NCI-H1694 (cell line): ENCODE data around the gene HDAC10.
A peak's percentile ranks its signal among the peaks of the same experiment; 100 is the strongest.

Experiments used
- DNase-seq: peaks from one replicate; lab custom pipeline; 2025; lab: John Stamatoyannopoulos, UW

The HDAC10 gene

DNA sequence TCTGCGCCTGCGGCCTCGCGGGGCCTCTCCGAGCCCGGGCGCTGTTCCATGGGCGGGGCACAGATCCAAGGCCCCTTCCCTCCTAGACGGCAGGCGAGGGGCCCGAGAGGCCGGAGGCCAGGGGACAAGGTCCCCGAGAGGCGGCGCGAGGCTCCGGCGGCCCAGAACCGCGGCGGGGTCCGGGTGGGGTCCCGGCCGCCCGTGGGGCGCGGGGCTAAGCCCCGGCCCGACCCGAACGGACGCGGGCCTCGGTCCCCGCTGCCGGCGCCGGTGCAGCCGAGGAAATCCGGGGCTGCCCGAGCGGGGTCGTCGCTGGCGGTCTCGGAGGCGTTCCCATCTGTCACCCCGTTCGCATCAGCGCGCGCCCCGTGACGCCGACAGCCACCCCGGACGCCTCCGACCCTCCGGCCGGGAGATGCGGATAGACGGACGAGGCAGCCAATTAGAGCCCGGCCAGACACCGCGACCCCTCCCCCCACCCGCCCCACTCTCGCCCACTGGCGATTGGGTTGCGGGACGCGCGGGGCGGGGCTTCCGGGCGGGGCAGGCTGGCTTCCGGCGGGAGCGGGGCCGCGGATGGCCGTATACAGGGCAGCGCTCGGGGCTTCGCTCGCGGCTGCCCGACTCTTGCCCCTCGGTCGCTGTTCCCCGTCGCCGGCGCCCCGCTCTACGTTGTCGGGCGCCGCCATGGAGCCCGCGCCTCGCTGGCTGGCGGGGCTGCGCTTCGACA, 50.4 kb downstream of the HDAC10 start, which contains the start of gene SELENOO:
TSS of gene SELENOO (plus strand) at position 551 of the 730 bp plus-strand sequence. CDS start at position 577, 26 bp downstream.
- peak; percentile 83 for DNase-seq

DNA sequence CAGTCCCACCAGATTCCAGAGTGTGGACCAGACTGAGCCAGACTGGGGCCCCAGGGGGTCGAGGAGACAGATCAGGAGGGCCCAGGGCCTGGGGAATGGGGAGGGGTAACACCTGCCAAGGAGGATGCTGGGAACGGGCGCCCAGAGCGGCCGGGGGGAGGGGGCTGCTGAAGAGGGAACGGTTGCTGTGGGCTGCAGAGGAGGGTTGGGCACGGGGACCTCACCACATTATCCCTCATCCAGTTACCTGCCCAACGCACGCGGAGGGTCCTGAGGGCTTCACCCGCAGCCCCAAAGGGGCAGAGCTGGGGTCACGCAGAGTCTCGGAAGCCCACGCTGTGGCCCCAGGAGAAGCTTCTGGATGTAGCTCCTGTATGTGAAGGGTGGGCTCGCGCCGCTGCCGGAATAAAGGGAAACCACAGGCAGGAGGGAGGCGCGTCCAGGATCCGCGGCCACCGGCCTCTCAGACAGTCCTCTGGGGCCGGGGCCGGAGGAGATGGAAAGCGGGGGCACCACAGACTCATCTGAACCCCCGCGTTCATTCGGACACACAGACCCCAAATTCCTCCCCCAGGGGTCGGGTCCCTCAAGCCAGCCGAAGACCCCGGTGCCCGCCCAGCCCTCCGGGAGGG, 51.1 kb downstream of the HDAC10 start:
- no peak for DNase-seq

DNA sequence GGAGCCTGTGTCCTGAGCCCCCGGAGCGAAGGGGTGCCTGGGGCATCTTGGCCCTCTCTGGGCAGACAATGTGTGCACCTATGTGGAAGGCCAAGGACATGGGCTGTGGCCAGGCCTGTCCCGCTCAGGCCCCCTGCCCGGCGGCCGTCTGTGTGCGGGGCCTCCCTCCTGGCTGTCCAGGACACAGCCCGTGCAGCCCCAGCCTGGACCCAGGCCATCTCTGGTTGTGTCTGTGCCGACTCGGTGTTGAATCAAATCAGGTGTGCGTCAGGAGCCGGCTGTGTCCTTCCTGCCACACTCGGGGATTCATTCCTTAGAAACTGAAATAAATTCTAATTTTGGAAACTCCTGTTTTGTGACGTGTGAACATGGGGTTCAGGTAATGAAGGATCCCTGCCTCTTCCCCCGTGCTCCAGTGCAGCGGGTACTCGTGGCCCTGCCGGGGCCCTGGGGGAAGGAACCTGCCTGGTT, 51.8 kb downstream of the HDAC10 start:
- no peak for DNase-seq

DNA sequence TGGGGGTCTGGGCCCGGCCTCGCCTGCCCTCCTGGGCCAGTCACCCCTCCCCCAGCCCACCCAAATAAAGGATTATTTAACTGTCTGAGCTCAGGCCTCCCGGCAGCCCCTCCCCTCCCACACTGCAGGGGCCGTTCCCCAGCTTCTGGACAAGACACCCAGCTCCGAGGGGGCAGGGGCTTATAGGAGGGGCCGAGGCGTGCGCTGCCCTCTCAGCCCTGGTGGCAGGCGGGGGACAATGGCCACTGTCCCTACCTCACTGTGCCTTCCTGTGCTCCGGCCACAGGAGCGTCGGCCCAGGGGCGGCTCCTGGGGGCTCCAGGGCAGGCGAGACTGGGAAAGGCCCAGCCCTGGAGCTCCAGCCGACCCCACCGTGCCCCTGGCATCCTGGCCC, 52.4 kb downstream of the HDAC10 start:
- no peak for DNase-seq

DNA sequence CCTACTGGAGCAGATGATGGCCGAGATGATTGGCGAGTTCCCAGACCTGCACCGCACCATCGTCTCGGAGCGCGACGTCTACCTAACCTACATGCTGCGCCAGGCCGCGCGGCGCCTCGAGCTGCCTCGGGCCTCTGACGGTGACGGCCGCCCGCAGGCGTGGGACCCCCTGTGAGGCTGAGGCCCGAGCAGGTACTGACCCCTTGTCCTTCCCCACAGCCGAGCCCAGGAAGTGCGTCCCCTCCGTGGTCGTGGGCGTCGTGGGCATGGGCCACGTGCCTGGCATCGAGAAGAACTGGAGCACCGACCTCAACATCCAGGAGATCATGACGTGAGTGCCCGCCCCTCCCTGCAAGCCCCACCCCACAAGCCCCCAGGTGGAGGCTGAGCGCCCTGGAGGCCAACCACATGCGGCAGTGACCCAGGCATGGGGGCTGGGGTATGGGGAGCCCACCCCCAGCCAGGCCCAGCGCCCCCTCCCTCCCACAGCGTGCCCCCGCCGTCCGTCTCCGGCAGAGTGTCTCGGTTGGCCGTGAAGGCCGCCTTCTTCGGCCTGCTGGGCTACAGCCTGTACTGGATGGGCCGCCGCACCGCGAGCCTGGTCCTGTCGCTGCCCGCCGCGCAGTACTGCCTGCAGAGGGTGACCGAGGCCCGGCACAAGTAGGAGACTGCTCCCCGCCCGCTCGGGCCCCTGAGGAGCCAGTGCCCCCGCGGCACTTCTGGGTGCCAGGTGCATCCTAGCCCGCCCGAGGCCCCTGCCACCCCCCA, 53.0 kb downstream of the HDAC10 start:
- no peak for DNase-seq

DNA sequence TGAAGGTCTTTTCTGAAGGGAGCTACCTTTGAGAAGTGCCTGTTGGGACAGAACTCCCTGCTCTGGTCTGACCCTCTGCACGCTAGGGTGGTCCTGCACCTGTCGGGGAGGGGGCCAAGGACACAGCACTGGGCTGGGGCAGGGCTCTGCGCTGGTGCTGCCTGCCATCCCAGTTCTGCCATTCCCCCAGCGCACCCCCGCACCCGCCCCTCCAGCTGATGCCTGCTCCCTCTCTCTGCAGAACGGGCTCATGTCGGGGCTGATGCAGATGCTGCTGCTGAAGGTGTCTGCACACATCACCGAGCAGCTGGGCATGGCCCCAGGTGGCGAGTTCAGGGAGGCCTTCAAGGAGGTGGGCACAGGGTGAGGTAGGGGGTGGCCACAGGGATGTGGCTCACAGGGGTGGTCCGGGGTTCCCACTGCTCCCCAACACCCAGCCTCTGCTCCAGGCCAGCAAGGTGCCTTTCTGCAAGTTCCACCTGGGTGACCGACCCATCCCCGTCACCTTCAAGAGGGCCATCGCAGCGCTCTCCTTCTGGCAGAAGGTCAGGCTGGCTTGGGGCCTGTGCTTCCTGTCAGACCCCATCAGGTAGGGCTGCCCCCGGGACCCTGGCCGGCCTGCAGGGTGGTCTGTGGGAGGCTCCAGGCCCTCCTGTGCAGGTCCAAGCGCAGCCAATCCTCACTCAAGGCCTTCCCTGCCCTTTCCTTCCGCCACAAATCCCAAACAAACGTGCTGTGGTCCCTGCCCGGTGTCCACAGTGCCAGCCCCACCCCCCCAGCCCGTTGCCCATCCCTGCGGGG, 53.9 kb downstream of the HDAC10 start:
- no peak for DNase-seq

DNA sequence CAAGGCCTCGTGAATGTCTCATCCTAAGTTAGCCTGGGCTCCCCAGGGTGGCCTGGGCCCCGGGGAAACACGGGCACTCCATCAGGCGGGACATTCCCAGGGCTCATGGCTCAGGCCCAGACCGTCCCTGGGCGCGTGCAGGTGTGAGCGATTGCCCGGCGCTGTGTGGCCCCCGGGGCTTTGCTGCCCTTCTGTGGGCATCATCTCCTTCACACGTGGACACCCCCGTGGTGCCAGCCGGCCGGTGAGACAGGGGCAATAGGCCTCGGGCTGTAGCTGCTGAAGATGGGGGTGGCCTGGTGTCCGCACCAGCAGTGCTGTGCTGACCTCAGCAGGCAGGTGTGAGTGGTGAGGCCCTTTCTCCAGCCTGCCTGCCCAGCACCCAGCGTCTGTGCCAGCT, 54.8 kb downstream of the HDAC10 start:
- DNase-seq = no peak
